ENCODE results near the gene BBS10. TPM values are rescaled to one million over a fixed set of nuclear protein-coding genes. Genes with fewer than 3 reads are reported as not detected.

BBS10 gene
- total and polyA plus RNA-seq, 12 donors = 3.2 to 25.4 (median 10.9) TPM

DNA sequence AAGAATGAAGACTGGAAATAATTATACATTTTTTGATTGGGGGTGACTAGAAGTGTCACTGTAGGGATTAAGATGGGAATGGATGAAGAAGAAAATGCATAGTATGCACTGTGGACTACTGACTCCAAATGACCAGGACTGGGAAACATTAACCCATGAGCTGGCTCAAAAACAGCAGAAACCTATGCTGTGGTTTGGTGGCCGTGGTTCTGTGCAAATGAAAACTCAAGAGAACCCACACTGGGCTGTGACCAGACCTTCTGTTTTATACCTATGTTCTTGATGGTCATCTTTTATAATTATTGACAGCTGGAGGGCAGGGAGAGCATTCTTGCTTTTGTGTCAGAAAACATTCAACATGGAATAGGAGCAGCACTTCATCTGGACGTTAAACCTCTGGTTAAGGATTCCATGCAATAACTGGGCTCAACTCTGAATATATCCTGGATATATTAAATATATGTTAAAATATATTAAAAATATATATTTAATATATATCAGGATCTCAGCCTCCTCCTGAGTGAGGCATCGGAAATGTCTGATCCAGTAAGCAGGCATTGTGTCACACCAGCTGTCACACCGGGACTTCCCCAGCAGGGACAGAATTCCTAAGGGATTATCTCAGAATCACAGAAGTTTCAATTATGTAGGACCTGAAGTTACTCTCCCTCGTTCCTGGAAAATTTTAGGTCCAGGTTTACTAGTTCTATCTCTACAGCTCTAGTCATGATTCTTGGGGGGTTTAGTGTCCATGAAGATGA, 48.5 kb downstream of the BBS10 start:
- no peaks in the 10 kb centered on the region for H3K36me3 ChIP-seq (replicated peaks in 1 of 2)
- TF ChIP-seq, protein P1, sequence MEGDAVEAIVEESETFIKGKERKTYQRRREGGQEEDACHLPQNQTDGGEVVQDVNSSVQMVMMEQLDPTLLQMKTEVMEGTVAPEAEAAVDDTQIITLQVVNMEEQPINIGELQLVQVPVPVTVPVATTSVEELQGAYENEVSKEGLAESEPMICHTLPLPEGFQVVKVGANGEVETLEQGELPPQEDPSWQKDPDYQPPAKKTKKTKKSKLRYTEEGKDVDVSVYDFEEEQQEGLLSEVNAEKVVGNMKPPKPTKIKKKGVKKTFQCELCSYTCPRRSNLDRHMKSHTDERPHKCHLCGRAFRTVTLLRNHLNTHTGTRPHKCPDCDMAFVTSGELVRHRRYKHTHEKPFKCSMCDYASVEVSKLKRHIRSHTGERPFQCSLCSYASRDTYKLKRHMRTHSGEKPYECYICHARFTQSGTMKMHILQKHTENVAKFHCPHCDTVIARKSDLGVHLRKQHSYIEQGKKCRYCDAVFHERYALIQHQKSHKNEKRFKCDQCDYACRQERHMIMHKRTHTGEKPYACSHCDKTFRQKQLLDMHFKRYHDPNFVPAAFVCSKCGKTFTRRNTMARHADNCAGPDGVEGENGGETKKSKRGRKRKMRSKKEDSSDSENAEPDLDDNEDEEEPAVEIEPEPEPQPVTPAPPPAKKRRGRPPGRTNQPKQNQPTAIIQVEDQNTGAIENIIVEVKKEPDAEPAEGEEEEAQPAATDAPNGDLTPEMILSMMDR (IDR thresholded peaks at IDR 0.05) = no peak
- no peak for TF ChIP-seq POLR2A (IDR thresholded peaks at IDR 0.05)
- no peaks in the 10 kb centered on the region for H3K4me1 ChIP-seq (replicated peaks in 1 of 2)
- intact Hi-C loops (cut with DNase I) = no loop called here
- H3K4me3 ChIP-seq = no peak overlapping the region
- WGBS, 4 donors = 71 to 77% (median 74%) methylated on average over 5 of the region's 5 CpGs
- peak in 1 of 7 donors; percentile 6 for DNase-seq
- H3K27ac ChIP-seq = no peak overlapping the region
- H3K9me3 ChIP-seq (replicated peaks in 1 of 3) = no peaks in the 10 kb centered on the region
- H3K27me3 ChIP-seq = no peaks in the 10 kb centered on the region

Small RNA genes within 50 kb of the gene (small RNA-seq; reads per million reads assigned to genes)
- 0 reads per million in 2 donors for gene RN7SKP172

Other genes starting within 250 kb of the BBS10 start
- gene OSBPL8, start 211.4 kb upstream of the BBS10 start, total RNA-seq = 100 to 1,000 TPM in 1 of 9 donors, 10 to 100 TPM in 8; 26.1 to 154 (median 56.0) TPM
- gene OSBPL8, start 211.4 kb upstream of the BBS10 start, polyA plus RNA-seq = 10 to 100 TPM in 1 of 3 donors, 1 to 10 TPM in 2; 3.7 to 27.7 (median 8.0) TPM

All from adrenal gland (tissue), 12 donors.